Fibroblast of the conjunctiva (primary cell): ENCODE measurements around the gene THOC1.
"Not testable (repeated sequence)": the region's sequence is repeated elsewhere in the genome, so short reads cannot be mapped to it uniquely, and the experiment has no call there.

Experiments
- DNase-seq: peaks from one replicate; pipeline ENCODE4 v3.0.0-alpha.2; 2010; ENCODE audit warnings: low read depth

The THOC1 gene, protein sequence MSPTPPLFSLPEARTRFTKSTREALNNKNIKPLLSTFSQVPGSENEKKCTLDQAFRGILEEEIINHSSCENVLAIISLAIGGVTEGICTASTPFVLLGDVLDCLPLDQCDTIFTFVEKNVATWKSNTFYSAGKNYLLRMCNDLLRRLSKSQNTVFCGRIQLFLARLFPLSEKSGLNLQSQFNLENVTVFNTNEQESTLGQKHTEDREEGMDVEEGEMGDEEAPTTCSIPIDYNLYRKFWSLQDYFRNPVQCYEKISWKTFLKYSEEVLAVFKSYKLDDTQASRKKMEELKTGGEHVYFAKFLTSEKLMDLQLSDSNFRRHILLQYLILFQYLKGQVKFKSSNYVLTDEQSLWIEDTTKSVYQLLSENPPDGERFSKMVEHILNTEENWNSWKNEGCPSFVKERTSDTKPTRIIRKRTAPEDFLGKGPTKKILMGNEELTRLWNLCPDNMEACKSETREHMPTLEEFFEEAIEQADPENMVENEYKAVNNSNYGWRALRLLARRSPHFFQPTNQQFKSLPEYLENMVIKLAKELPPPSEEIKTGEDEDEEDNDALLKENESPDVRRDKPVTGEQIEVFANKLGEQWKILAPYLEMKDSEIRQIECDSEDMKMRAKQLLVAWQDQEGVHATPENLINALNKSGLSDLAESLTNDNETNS

GRCh38 chr18:267688-268552 lies at the start of gene THOC1:
TSS of gene THOC1 (minus strand) at chr18:268047. CDS start at chr18:268019, 28 bp downstream.
- peak; percentile 85 for DNase-seq

DNA sequence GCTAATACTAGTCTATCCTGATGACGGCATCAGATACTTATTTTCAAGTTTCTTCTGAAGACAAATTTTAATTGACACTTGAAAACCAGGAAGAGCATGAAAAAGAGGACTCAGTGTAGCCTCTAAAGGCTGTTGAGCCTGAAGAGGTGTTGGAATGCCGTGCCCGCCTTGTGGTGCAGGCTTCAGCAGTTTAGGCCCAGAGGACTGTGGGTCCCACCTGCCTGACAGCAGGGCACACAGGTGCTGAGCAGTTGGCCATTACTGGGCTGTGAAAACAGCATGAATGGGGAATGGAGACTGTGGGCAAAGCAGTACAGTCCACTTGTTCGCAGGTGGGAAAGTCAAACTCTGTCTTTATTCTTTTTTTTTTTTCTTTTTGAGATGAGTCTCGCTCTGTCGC lies 49.8 kb upstream of the THOC1 start:
- DNase-seq = no peak

GRCh38 chr18:316393-316792 lies 48.5 kb upstream of the THOC1 start:
- no peak for DNase-seq

DNA sequence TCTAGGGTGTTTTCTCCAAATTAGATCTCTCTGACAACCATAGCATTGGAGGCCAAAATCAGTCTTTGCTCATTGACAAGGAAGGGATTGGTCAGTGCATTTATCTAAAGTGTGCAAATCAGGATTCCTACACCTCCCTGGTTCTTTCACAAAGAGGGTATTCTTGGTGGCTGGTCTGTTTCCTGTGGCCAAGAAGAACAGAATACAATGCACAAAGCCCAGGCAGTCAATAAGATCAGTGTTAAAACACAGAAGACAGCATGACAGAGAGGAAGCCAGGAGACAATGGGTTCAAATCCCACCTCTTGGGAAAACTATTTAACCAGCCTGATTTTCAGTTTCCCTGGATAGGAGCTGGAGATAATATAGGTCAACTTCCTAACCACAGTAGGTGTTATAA lies 46.1 kb upstream of the THOC1 start:
- DNase-seq = no peak

DNA sequence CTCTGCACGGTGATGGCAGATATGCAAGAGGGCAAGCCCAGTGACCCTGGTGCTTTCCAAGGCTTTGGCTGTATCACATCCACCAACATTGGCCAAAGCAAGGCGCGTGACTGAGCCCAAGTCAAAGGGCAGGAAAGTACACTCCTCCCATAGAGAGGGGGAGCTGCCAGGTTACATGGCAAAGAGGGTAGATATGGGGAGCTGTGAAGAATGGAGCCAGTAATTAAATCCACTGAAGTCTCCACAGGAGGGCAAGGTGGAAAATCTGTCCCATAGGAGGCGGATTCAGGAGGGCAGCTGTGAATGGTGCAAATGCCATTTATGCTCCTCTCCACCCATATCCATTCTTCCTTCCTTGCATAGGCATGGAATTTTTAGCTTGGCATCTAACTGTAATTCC lies 44.6 kb upstream of the THOC1 start:
- DNase-seq = no peak

DNA sequence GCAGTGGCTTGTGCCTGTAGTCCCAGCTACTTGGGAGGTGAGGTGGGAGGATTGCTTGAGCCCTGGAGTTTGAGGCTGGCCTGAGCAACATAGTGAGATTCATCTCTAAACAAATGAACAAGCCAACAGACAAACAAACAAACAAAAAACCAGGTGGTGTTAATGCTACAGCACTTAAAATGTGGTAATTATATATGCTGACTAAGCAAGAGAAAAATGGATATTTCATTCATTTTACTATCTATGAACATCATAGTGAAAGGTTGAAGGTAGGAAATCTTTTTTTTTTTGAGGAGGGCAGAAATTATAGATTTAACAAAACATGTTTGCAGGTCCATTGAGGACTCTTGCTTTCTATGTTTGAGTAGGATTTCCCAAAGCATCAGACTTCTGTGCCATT lies 42.2 kb upstream of the THOC1 start:
- no peak for DNase-seq

GRCh38 chr18:308086-308485 lies 40.2 kb upstream of the THOC1 start:
- DNase-seq = not testable (repeated sequence)

DNA sequence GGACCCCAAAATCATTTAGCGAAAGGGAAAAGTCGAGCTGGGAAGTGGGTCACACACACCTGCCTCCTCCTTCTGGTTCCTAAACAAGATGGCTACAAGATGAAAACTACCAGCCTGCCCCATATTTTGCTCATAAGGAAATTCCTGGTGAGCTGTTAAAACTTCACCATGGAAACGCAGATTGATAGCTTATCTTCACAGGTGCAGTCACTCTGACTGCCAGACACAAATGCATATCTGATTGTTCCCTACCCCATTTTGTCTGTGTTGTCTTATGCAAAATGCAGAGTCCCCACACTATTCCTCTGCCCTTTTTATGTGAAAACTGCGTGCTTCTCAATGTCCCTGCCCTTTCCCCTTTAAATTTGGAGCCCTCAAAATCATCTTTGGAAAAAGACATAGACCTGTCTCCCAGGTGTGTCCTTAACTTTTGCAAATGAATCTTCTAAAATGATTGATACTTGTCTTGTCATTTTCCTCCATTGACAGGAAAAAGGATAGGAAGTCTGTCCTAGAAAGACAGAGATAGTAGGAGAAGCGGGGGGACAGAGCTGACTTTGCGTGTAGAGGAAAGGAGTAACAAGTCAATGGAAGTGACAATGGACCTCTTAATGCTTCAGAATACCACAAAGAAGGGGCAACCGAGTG lies 38.9 kb upstream of the THOC1 start:
- DNase-seq = no peak

DNA sequence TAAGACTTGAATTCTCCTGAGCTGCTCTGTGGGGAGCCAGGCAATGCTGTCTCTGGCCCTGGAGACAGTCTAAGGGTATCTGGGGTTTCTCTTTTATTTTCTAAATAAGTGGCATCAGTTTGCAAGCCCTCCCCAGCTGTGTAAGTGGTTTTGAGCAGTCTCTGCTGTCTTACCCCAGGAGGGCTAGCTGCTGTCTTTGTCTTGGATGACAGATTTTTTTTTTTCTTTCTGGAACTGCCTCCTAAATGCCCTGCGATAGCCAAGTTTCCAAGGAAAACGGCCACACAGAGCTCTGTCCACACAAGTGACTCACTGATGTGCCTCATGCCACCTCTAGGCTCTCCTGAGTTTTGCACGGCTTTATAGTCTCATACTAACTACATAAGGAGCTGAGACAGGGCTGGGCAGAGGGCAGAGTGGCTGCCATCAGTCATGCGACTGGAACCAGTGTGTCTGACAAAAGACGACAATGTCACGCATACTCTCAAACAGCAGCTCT lies 37.2 kb upstream of the THOC1 start:
- no peak for DNase-seq

DNA sequence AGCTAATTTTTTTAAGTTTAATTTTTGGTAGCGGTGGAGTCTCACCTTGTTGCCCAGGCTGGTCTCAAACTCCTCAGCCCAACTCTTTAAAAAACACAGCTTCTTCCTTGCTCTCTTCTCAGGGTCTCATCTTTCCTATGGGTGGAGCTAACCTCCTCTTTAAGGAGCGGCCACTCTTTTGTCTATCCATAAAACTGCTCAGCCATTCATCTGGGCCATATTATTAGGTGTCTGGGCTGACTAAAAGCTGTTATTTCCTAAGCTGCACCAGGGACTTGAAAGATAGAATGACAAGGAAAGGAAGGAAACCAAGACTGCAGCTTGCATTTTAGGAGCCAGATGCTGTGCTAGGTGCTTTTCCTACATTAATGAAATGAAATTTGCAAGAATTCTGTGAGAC lies 35.8 kb upstream of the THOC1 start:
- DNase-seq = no peak

DNA sequence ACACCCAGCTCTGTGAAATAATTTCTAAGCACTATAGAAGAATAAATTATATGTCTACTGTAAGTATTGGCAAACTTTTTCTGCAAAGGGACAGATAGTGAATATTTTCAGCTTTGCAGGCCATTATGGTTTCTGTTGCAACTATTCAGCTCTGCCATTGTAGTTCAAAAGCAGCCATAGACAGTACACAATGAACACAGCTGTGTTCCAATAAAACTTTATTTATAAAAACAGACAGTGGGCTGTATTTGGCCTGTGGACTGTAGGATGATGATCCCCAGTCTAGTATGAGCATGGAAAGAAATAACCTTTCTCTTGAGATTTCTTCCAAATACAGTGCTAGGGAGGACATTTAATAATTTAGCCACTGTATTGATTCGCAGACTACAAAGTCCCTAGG lies 35.2 kb upstream of the THOC1 start:
- no peak for DNase-seq

DNA sequence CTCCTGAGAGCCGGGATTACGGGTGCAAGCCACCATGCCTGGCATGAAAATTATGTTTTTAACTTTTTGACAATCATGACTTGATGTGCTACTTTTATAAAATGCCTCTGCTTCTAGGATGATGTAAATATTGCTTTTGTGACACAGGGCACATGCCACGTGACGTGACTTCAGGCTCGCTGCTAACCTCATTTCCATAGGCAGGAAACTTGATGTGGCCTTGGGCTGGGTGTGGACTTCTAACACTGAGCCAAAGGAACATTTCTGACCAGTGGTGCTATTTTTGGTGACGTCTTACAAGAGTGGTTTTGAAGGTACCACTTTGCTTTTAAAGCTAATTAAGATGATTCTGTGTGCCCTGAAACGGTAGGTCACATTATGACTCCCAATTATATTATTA lies 34.2 kb upstream of the THOC1 start:
- DNase-seq = no peak

- no peak for DNase-seq
These were observed 30.1 kb upstream of the THOC1 start for GRCh38 chr18:297936-298335.

DNA sequence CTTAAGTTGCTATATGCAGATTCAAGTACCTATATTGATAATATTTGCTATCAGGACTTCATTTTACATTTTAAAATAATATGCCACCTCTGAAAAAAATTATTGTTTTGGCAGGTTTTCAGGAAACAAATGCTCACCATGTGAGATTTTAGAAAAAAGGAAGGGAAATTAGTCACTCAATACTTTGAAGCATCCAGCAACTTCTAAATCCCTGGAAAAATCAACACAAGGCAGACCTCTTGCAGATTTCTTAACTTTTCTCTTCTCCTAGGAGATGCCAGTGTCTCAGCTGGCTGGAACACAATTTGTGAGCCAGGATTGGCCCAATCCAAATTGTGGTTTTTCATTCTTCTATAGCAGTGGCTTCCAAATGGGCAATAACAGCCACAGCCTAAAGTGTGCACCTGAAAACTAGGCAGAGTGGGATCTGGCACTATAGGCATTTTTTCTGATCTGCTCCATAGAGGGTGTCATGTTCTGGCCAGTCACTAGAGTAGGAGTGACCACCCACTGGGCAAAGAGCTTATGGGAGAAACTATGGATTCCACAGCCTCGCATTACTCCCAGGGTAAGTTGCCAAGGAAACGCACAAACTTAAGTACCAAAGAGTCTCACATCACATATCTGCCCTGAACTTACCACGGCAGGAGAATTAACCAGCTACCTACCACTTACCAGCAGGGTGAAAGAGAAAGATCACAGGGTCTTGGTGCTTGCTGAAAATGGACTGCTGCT lies 28.1 kb upstream of the THOC1 start:
- DNase-seq = peak; percentile 24

DNA sequence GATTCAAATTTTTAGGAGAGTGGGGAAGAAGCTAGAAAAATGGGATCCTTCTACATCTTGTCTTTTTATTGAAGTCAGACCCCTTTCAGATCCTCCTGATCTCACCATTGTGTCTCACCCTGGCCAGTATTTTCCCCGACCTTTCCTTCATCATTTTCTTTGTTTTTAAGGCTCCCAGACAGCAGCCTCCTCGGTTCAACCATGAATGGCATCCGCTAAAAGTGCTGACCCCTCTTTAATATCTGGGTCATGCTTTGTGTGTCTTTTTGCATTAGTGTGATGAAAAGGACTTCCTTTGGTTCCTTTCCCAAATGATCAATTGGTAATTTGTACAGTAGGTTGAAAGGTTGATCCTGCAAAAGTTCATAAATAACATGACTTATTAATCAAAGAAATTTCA lies 26.7 kb upstream of the THOC1 start:
- no peak for DNase-seq

- peak; percentile 27 for DNase-seq
These were observed 25.7 kb upstream of the THOC1 start for GRCh38 chr18:293536-293935.

GRCh38 chr18:292271-292670 lies 24.4 kb upstream of the THOC1 start:
- no peak for DNase-seq

DNA sequence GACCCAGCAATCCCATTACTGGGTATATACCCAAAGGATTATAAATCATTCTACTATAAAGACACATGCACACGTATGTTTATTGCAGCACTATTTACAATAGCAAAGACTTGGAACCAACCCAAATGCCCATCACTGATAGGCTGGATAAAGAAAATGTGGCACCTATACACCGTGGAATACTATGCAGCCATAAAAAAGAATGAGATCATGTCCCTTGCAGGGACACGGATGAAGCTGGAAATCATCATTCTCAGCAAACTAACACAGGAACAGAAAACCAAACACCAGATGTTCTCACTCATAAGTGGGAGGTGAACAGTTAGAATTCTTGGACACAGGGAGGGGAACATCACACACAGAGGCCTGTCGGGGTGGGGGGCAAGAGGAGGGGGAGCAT lies 22.1 kb upstream of the THOC1 start:
- DNase-seq = not testable (repeated sequence)

DNA sequence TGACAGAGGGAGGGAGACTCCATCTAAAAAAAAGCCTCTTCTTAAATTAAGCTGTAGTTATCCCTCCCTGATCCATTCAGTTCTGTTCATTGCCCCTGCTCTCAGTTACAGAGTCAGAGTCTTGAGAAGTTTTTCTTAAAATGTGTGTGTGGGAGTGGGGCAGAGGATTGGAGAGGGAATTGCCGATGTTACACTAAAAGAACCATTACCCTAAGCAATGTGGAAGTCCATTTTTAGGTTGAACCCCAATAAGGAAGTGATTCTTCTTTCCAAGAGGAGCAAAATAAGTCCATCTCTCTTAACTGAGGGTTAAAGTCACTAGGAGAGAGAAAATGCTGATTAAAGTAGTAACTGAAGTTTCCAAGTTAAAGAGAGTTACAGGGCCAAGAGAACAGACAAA lies 21.2 kb upstream of the THOC1 start:
- no peak for DNase-seq

DNA sequence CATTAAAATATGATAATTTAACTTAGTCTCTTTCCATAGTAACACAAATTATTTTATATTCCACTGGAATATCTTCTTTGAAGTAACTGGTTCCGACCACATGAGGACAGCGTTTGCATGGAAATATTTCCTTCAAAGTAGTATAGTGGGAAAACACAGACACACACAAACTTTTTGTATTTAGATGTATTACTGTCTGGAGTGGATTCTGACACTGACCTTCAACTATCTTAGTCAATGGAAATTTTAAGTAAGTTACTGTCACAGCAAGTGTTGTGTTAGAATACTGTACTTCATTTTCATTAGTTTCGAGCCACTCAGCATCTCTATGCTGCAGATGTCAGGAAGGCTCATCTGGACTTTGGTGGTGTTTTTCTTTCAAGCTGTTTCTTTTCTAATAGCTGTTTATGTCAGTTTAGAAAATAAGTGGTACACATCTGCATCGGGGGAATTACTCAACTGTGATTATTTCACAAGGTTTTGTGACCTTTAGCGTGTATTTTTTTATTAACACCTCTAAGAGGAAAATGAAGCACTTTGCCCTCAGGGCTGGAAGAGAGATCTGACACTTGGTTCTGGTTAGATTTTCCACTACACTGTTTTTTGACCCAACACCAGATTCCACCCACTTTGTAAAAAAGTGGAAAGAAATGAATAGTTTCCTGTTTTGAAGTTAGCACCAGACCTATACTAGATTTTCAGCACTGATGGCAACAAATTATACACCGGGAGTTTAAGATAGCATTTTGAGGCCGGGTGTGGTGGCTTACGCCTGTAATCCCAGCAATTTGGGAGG lies 18.9 kb upstream of the THOC1 start:
- peak; percentile 27 for DNase-seq

GRCh38 chr18:285817-286216 lies 18.0 kb upstream of the THOC1 start:
- no peak for DNase-seq
